Type B pancreatic cell (in vitro differentiated cells): ENCODE measurements around the gene MOK. TPM values are rescaled to one million over a fixed set of nuclear protein-coding genes. Genes with fewer than 3 reads are reported as not detected.

ENCODE experiments used
- DNase-seq: peaks from one replicate; pipeline ENCODE4 v3.0.0; 2021; ENCODE audit warnings: mixed read lengths; ENCODE audit not compliant: unreplicated experiment; ENCODE audit errors: extremely low spot score
- H3K27ac Mint-ChIP-seq: 2 replicates; pipeline ENCODE4 v1.8.0; 2021; ENCODE audit warnings: mild to moderate bottlenecking, mixed read lengths
- H3K27me3 Mint-ChIP-seq: 2 replicates; pipeline ENCODE4 v1.8.0; 2021; ENCODE audit warnings: mixed read lengths
- H3K36me3 Mint-ChIP-seq: 2 replicates; pipeline ENCODE4 v1.8.0; 2021; ENCODE audit warnings: mixed read lengths
- H3K4me1 Mint-ChIP-seq: one replicate; pipeline ENCODE4 v1.8.0; 2021; ENCODE audit warnings: mixed read lengths; ENCODE audit not compliant: unreplicated experiment
- H3K4me3 Mint-ChIP-seq: 2 replicates; pipeline ENCODE4 v1.8.0; 2021; ENCODE audit warnings: mild to moderate bottlenecking, mixed read lengths
- H3K9me3 Mint-ChIP-seq: 2 replicates; pipeline ENCODE4 v1.8.0; 2021; ENCODE audit warnings: mixed read lengths
- total RNA-seq: library from RNA; stranded (reverse); gene quantifications from 2 replicates; pipeline ENCODE4 v1.2.1, GENCODE V29; 2021; ENCODE audit warnings: low replicate concordance
- TF ChIP-seq, protein P1 (sequence below): fragments of 200-600 bp; sonication (generic); conservative IDR thresholded peaks from 2 replicates; pipeline ENCODE4 v1.5.0; 2021; ENCODE audit warnings: antibody characterized with exemption, mild to moderate bottlenecking

Gene MOK
- total RNA-seq, 1 donor from 2014 or later: 26.3 TPM

DNA sequence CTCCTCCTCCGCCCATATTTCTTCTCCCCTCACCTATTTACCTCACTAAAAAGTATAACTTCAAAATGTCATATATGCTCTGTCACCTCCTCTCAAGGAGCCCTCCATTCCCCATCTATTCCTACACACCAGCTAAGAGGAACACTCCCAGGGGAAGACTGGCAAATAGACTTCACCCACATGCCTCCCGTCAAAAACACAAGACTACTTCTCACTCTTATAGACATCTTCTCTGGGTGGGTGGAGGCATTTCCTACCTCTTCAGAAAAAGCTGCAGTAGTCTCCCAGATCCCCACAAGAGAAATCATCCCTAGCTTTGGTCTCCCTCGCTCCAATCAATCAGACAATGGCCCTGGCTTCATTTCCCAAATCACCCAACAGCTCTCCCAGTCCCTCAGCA lies 66.2 kb downstream of the MOK start:
- Mint-ChIP-seq H3K4me3 (no peak overlapping the region), H3K9me3 (no peaks in the 10 kb centered on the region), H3K27ac (no peak overlapping the region), H3K27me3 (no peaks in the 10 kb centered on the region), H3K36me3 (no peaks in the 10 kb centered on the region), H3K4me1 (no peaks in the 10 kb centered on the region)
- TF ChIP-seq, protein P1, sequence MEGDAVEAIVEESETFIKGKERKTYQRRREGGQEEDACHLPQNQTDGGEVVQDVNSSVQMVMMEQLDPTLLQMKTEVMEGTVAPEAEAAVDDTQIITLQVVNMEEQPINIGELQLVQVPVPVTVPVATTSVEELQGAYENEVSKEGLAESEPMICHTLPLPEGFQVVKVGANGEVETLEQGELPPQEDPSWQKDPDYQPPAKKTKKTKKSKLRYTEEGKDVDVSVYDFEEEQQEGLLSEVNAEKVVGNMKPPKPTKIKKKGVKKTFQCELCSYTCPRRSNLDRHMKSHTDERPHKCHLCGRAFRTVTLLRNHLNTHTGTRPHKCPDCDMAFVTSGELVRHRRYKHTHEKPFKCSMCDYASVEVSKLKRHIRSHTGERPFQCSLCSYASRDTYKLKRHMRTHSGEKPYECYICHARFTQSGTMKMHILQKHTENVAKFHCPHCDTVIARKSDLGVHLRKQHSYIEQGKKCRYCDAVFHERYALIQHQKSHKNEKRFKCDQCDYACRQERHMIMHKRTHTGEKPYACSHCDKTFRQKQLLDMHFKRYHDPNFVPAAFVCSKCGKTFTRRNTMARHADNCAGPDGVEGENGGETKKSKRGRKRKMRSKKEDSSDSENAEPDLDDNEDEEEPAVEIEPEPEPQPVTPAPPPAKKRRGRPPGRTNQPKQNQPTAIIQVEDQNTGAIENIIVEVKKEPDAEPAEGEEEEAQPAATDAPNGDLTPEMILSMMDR: no peak
- no peak for DNase-seq

DNA sequence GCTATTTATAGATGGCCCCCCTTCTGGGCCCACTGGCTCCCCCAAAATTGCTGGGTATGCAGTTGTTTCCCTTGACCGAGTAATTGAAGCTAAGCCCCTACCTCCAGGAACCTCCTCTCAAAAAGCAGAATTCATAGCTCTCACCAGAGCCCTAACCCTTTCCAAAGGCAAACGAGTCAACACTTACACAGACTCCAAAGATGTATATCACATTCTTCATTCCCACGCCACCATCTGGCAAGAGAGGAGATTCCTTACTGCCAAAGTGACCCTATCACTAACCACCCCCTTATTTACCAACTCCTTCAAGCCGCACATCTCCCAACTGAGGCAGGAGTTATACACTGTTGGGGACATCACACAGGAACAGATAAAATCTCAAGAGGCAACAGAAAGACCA lies 66.8 kb downstream of the MOK start:
- Mint-ChIP-seq H3K9me3 (no peaks in the 10 kb centered on the region), H3K27ac (no peak overlapping the region), H3K27me3 (no peaks in the 10 kb centered on the region), H3K36me3 (no peaks in the 10 kb centered on the region), H3K4me3 (no peak overlapping the region), H3K4me1 (no peaks in the 10 kb centered on the region)
- TF ChIP-seq, protein P1: no peak
- no peak for DNase-seq

DNA sequence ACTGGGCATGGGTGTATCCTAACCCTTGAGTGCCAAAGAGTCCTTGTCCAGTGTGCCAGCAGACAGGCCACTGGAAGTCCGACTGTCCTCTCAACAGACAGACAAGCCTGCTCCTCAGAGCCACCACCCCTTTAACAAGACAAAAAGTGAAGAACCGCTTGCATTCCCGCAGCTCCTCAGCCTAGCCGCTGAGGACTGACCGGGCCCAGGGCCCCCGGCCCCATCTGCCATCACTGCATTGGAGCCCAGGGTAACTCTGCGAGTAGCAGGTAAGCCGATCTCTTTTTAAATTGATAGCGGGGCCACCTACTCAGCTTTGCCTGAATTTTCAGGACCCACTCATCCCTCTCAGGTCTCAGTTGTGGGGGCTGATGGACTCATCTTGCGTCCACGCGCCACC lies 68.9 kb downstream of the MOK start:
- Mint-ChIP-seq H3K27ac (no peak overlapping the region), H3K4me3 (no peak overlapping the region), H3K4me1 (no peaks in the 10 kb centered on the region), H3K27me3 (no peaks in the 10 kb centered on the region), H3K36me3 (no peaks in the 10 kb centered on the region), H3K9me3 (no peaks in the 10 kb centered on the region)
- TF ChIP-seq, protein P1: no peak
- no peak for DNase-seq

DNA sequence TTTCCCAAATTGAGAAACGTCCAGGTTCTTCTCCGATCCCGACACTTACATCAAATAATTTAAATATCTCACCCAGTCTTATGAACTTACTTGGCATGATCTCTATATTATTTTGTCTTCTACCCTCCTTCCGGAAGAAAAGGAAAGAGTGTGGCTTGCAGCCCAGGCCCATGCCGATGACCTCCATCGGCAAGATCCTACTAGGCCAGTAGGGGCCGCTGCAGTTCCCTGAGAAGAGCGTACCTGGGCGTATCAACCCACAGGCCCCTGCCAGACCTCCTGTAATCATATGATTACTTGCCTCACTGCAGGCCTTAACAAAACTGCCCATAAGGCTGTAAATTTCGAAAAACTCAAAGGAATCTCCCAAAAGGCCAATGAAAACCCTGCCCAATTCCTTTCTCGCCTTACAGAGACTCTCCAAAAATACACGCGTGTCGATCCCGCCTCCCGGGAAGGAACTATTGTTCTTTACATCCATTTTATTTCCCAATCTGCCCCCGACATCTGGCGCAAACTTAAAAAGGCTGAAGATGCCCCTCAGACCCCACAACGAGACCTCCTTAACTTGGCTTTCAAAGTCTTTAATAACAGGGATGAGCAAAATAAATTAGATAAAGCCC lies 69.6 kb downstream of the MOK start:
- Mint-ChIP-seq H3K4me3 (no peak overlapping the region), H3K27me3 (no peaks in the 10 kb centered on the region), H3K27ac (no peak overlapping the region), H3K9me3 (no peaks in the 10 kb centered on the region), H3K4me1 (no peaks in the 10 kb centered on the region), H3K36me3 (no peaks in the 10 kb centered on the region)
- TF ChIP-seq, protein P1: peak; percentile 92
- no peak for DNase-seq

DNA sequence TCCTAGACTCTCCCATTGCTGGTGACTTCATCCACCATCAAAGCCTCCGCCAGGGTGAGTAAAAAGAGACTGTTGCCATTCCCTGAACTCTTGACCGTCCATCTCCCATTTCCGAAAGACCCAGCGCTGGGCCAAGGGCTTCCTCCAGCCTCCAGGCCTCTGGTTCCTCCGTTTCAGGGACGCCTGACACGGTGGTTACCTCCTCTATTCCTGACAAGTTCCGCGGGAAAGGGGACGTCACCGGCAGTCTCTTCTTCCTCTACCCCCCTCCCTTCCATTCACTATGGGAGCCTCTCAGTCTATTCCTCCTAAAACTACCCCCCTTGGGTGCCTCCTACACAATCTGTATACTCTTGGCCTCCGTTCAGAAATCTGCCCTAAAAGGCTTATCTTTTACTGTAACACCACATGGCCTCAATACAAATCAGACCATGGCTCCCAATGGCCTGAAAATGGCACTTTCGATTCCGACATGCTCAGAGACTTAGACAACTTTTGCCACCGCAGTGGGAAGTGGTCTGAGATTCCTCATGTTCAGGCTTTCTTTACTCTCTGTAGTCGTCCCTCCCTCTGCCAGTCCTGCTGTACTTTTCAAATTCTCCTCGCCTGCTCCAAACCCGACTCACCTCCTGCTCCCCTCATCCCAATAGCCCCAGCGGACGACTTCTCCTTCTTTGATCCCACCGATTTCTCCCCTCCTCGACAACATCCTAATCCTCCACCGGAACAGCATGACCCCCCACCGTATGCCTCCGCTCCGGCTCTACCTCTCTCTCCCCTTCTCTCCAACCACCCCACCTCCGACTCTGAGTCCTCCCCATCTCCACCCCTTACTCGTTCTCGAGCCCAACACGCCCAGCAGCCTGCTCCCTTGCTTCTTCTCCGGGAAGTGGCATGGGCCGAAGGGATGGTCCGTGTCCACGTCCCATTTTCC lies 70.4 kb downstream of the MOK start:
- Mint-ChIP-seq H3K9me3 (no peaks in the 10 kb centered on the region), H3K27ac (no peak overlapping the region), H3K4me1 (no peaks in the 10 kb centered on the region), H3K27me3 (no peaks in the 10 kb centered on the region), H3K36me3 (no peaks in the 10 kb centered on the region), H3K4me3 (no peak overlapping the region)
- no peak for DNase-seq
- TF ChIP-seq, protein P1: no peak
